Mesendoderm (in vitro differentiated cells): ENCODE data around the gene GADL1.
A peak's percentile ranks its signal among the peaks of the same experiment; 100 is the strongest.

Experiments used
- DNase-seq: peaks from one replicate; pipeline ENCODE4 v3.0.0; 2013
- H2AK5ac ChIP-seq: 2 replicates; pipeline ENCODE4 v1.6.1; 2013; ENCODE audit warnings: low read length, inconsistent platforms
- H2BK120ac ChIP-seq: 2 replicates; pipeline ENCODE4 v1.6.1; 2013; ENCODE audit warnings: low read depth, mild to moderate bottlenecking, low read length, moderate library complexity, mixed read lengths
- H2BK15ac ChIP-seq: replicated peaks from 2 replicates; pipeline ENCODE4 v1.6.1; 2013; ENCODE audit warnings: low read depth, mild to moderate bottlenecking, moderate library complexity
- H2BK5ac ChIP-seq: 2 replicates; pipeline ENCODE4 v1.6.1; 2013; ENCODE audit warnings: low read length, inconsistent platforms
- H3K18ac ChIP-seq: 2 replicates; pipeline ENCODE4 v1.6.1; 2013; ENCODE audit warnings: mild to moderate bottlenecking, low read length, mixed read lengths
- H3K23ac ChIP-seq: one replicate; pipeline ENCODE4 v1.6.1; 2013; ENCODE audit warnings: low read length
- H3K27ac ChIP-seq: 2 replicates; pipeline ENCODE4 v1.5.1; 2013; ENCODE audit warnings: low read depth, mild to moderate bottlenecking, inconsistent platforms, low read length, moderate library complexity
- H3K27me3 ChIP-seq: 2 replicates; pipeline ENCODE4 v1.6.1; 2013; ENCODE audit warnings: low read length, control low read depth, mild to moderate bottlenecking, inconsistent platforms; ENCODE audit not compliant: insufficient read depth, poor library complexity
- H3K36me3 ChIP-seq: 2 replicates; pipeline ENCODE4 v1.6.1; 2013; ENCODE audit warnings: low read length, inconsistent platforms; ENCODE audit not compliant: control insufficient read depth, insufficient read depth
- H3K4ac ChIP-seq: one replicate; pipeline ENCODE4 v1.6.1; 2013; ENCODE audit warnings: low read depth, mild to moderate bottlenecking, low read length, moderate library complexity
- H3K4me1 ChIP-seq: 2 replicates; pipeline ENCODE4 v1.6.1; 2013; ENCODE audit warnings: low read depth, low read length, inconsistent platforms; ENCODE audit not compliant: control insufficient read depth
- H3K4me2 ChIP-seq: 2 replicates; pipeline ENCODE4 v1.6.1; 2013; ENCODE audit warnings: low read length
- H3K4me3 ChIP-seq: 2 replicates; pipeline ENCODE4 v1.5.1; 2013; ENCODE audit warnings: mild to moderate bottlenecking, low read length
- H3K56ac ChIP-seq: one replicate; pipeline ENCODE4 v1.6.1; 2013; ENCODE audit warnings: low read length
- H3K79me1 ChIP-seq: 2 replicates; pipeline ENCODE4 v1.6.1; 2013; ENCODE audit warnings: low read length, inconsistent platforms
- H3K79me2 ChIP-seq: 2 replicates; pipeline ENCODE4 v1.6.1; 2013; ENCODE audit warnings: mild to moderate bottlenecking, low read length; ENCODE audit not compliant: control insufficient read depth, insufficient read depth
- H3K9ac ChIP-seq: 2 replicates; pipeline ENCODE4 v1.6.1; 2013; ENCODE audit warnings: low read length, inconsistent platforms
- H4K5ac ChIP-seq: one replicate; pipeline ENCODE4 v1.6.1; 2013; ENCODE audit warnings: low read length
- H4K8ac ChIP-seq: one replicate; pipeline ENCODE4 v1.6.1; 2013; ENCODE audit warnings: low read depth, mild to moderate bottlenecking, control low read depth, low read length, moderate library complexity
- WGBS: extraction: QIAGEN DNeasy Blood & Tissue Kit; methylation state at CpG from one replicate; pipeline ENCODE4 v1.1.7; 2013; ENCODE audit warnings: low lambda C conversion rate, missing lambda C conversion rate; ENCODE audit not compliant: insufficient coverage; ENCODE audit errors: extremely low coverage; 5-methylcytosine and 5-hydroxymethylcytosine counted together

The GADL1 gene

DNA sequence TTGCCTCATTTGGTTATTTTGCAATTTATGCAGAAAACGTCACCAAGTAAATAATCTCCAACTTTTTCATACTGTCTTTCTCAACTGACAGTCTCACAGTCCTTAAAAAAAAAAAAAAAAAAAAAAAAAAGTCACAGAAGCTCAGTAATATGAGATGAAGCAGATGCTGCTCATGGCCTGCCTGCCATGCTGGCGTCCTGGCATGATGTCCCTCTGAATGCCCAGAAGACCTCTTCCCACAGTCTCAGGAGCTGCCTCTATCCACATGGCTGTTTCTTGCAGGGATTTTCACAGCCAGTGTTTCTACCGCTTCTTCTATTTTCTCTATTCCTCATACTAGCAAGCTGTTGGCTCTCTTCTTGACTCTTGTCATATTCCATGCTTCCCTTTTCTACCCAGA is 200.3 kb downstream of the GADL1 start:
- Histone ChIP-seq H3K23ac (no peak overlapping the region), H3K4me1 (no peaks in the 10 kb centered on the region), H3K18ac (no peak overlapping the region), H3K56ac (no peak overlapping the region), H4K8ac (no peak overlapping the region), H2BK5ac (no peak overlapping the region), H2AK5ac (no peak overlapping the region), H4K5ac (no peak overlapping the region), H3K9ac (no peak overlapping the region), H3K4me2 (no peak overlapping the region), H3K79me2 (no peaks in the 10 kb centered on the region), H2BK120ac (no peak overlapping the region), H3K4ac (no peak overlapping the region), H3K27ac (no peak overlapping the region), H3K27me3 (no peaks in the 10 kb centered on the region), H2BK15ac (no peak overlapping the region), H3K4me3 (no peak overlapping the region), H3K79me1 (no peaks in the 10 kb centered on the region), H3K36me3 (no peaks in the 10 kb centered on the region)
- WGBS, result no CpG with 5 or more reads among the region's 3 CpGs
- no peak for DNase-seq

DNA sequence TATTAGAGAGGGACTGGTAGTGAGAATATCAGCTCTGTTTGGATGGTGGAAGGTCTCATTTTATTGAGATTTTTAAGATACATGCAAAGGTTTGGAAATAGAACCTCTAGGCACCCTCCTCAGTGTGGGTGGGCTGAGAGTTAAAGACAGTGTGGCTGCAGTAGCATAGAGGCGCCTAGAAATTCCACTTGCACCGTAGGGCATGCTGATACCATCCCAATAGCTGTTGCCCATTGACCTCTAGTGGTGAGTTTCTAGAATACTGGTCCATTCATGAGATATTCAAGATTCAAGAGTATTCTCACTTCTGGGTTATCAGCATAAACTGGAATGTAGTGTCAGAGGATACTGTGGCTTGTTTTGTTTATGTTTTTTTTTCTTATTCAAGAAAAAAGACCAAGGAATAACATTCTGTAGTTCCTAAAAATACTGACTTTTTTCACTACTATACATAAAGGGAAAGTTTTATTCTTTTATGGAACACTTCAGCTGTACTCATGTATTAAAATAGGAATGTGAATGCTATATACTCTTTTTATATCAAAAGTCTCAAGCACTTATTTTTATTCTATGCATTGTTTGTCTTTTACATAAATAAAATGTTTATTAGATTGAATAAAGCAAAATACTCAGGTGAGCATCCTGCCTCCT is 200.9 kb downstream of the GADL1 start:
- Histone ChIP-seq H3K4ac (no peak overlapping the region), H3K4me3 (no peak overlapping the region), H3K4me2 (no peak overlapping the region), H3K27me3 (no peaks in the 10 kb centered on the region), H3K18ac (no peak overlapping the region), H3K36me3 (no peaks in the 10 kb centered on the region), H3K23ac (no peak overlapping the region), H3K27ac (no peak overlapping the region), H2AK5ac (no peak overlapping the region), H2BK120ac (no peak overlapping the region), H4K5ac (no peak overlapping the region), H4K8ac (no peak overlapping the region), H3K9ac (no peak overlapping the region), H2BK5ac (no peak overlapping the region), H3K79me2 (no peaks in the 10 kb centered on the region), H3K79me1 (no peaks in the 10 kb centered on the region), H2BK15ac (no peak overlapping the region), H3K4me1 (no peaks in the 10 kb centered on the region), H3K56ac (no peak overlapping the region)
- DNase-seq, result peak; percentile 86
- no CpG with 5 or more reads among the region's 2 CpGs for WGBS

DNA sequence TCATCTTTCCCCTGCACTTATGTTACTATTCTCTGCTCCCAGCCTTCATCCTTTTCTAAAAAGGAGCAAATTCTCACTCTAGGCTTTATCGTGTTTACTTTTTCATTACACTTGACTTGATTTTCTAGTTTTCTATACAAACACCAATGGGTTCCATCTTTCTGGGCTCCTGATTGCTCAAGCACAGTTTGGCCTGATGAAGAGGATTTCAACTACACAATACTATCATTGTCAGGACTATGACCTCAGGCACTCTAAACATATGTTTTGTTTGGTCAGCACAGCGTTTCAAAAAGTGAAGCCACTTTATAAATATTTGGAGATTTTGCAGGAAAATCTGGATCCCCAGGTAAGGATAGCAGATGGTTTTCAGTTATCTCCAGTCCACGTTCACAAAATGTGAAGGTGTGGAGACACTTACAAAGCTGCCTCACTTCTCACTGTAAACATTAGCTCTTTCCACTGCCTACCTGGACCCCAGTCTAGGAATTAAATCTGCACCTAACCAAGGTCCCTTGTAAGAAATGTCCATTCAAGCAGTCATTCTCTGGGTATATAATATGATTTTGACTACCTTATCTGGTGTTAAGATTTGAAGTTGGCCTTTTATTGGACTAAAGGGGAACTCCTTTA is 201.8 kb downstream of the GADL1 start:
- no peak for DNase-seq
- Histone ChIP-seq H2AK5ac (no peak overlapping the region), H2BK15ac (no peak overlapping the region), H3K36me3 (no peaks in the 10 kb centered on the region), H2BK120ac (no peak overlapping the region), H3K4me2 (no peak overlapping the region), H3K27ac (no peak overlapping the region), H3K56ac (no peak overlapping the region), H3K79me1 (no peaks in the 10 kb centered on the region), H3K9ac (no peak overlapping the region), H3K79me2 (no peaks in the 10 kb centered on the region), H3K27me3 (no peaks in the 10 kb centered on the region), H4K8ac (no peak overlapping the region), H3K4me3 (no peak overlapping the region), H4K5ac (no peak overlapping the region), H3K18ac (no peak overlapping the region), H3K4me1 (no peaks in the 10 kb centered on the region), H3K4ac (no peak overlapping the region), H2BK5ac (no peak overlapping the region), H3K23ac (no peak overlapping the region)
- WGBS, result no CpG with 5 or more reads among the region's 3 CpGs

DNA sequence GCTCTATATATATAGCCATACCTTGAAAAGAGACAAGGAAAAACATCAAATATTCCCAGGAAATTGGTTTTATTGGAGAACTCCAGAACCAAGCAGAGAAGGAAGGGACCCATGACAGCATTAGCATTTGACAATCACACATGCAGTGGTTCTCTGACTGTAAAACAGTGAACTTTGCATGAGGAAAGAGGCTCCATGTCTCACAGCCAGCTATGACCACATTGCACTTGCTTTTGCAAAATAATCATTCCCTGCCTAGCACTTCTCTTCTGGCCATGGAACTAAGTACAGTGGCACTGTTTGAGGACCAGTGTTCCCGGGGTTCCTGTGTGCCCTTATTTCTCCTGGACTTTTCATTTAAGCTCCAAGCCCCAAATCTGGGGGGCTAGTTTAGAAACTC is 202.5 kb downstream of the GADL1 start:
- Histone ChIP-seq H4K8ac (no peak overlapping the region), H2BK5ac (no peak overlapping the region), H2BK120ac (no peak overlapping the region), H3K4me1 (no peaks in the 10 kb centered on the region), H3K4ac (no peak overlapping the region), H3K36me3 (no peaks in the 10 kb centered on the region), H3K4me3 (no peak overlapping the region), H3K9ac (no peak overlapping the region), H3K27ac (no peak overlapping the region), H3K79me1 (no peaks in the 10 kb centered on the region), H2BK15ac (no peak overlapping the region), H3K4me2 (no peak overlapping the region), H4K5ac (no peak overlapping the region), H3K79me2 (no peaks in the 10 kb centered on the region), H3K56ac (no peak overlapping the region), H2AK5ac (no peak overlapping the region), H3K18ac (no peak overlapping the region), H3K27me3 (no peaks in the 10 kb centered on the region), H3K23ac (no peak overlapping the region)
- no CpG with 5 or more reads among the region's 1 CpG for WGBS
- DNase-seq, result no peak

GRCh38 chr3:30691249-30691880 is 203.1 kb downstream of the GADL1 start:
- Histone ChIP-seq H4K5ac (no peak overlapping the region), H2BK120ac (no peak overlapping the region), H3K79me2 (no peaks in the 10 kb centered on the region), H2AK5ac (no peak overlapping the region), H3K27me3 (no peaks in the 10 kb centered on the region), H3K9ac (no peak overlapping the region), H3K4me2 (no peak overlapping the region), H3K18ac (no peak overlapping the region), H3K23ac (no peak overlapping the region), H2BK5ac (no peak overlapping the region), H3K4me1 (no peaks in the 10 kb centered on the region), H4K8ac (no peak overlapping the region), H2BK15ac (no peak overlapping the region), H3K27ac (no peak overlapping the region), H3K36me3 (no peaks in the 10 kb centered on the region), H3K4ac (no peak overlapping the region), H3K79me1 (no peaks in the 10 kb centered on the region), H3K4me3 (no peak overlapping the region), H3K56ac (no peak overlapping the region)
- no CpG with 5 or more reads among the region's 10 CpGs for WGBS
- DNase-seq, result no peak
